HUES48 (cell line): ENCODE measurements around the gene PFDN4.

Source experiments
- H3K27ac ChIP-seq: one replicate; pipeline ENCODE4 v1.7.0; 2013; ENCODE audit warnings: low read depth, low read length, inconsistent platforms
- H3K27me3 ChIP-seq: 2 replicates; pipeline ENCODE4 v1.6.1; 2013; ENCODE audit warnings: mild to moderate bottlenecking, low read length; ENCODE audit not compliant: control insufficient read depth, insufficient read depth
- H3K36me3 ChIP-seq: 2 replicates; pipeline ENCODE4 v1.6.1; 2013; ENCODE audit warnings: low read length; ENCODE audit not compliant: control insufficient read depth, insufficient read depth
- H3K4me1 ChIP-seq: 2 replicates; pipeline ENCODE4 v1.6.1; 2013; ENCODE audit warnings: mild to moderate bottlenecking, low read length; ENCODE audit not compliant: control insufficient read depth, insufficient read depth
- H3K4me3 ChIP-seq: 2 replicates; pipeline ENCODE4 v1.5.1; 2013; ENCODE audit warnings: mild to moderate bottlenecking, low read depth, low read length
- H3K9ac ChIP-seq: 2 replicates; pipeline ENCODE4 v1.6.1; 2013; ENCODE audit warnings: mild to moderate bottlenecking, low read depth, low read length, moderate library complexity
- H3K9me3 ChIP-seq: 2 replicates; pipeline ENCODE4 v1.6.1; 2013; ENCODE audit warnings: low read length; ENCODE audit not compliant: control insufficient read depth, insufficient read depth

The PFDN4 gene

GRCh38 chr20:54166987-54167662 is 40.8 kb upstream of the PFDN4 start:
- H3K9me3 ChIP-seq = no peaks in the 10 kb centered on the region
- H3K9ac ChIP-seq = no peak overlapping the region
- H3K27me3 ChIP-seq = peaks cover 26% of the 10 kb centered on the region
- H3K27ac ChIP-seq = no peak overlapping the region
- no peaks in the 10 kb centered on the region for H3K4me1 ChIP-seq
- no peak overlapping the region for H3K4me3 ChIP-seq
- no peaks in the 10 kb centered on the region for H3K36me3 ChIP-seq

- H3K36me3 ChIP-seq = no peaks in the 10 kb centered on the region
- H3K9me3 ChIP-seq = no peaks in the 10 kb centered on the region
- H3K27ac ChIP-seq = no peak overlapping the region
- peaks cover 4% of the 10 kb centered on the region; the same call in 1 of the 2 replicates for H3K4me1 ChIP-seq
- H3K9ac ChIP-seq = no peak overlapping the region
- peaks cover 37% of the 10 kb centered on the region for H3K27me3 ChIP-seq
- H3K4me3 ChIP-seq = no peak overlapping the region
These were observed 39.7 kb upstream of the PFDN4 start for GRCh38 chr20:54167909-54168872.

GRCh38 chr20:54168961-54169862 is 38.7 kb upstream of the PFDN4 start:
- Histone ChIP-seq H3K27me3 (peaks cover 47% of the 10 kb centered on the region), H3K27ac (no peak overlapping the region), H3K9ac (no peak overlapping the region), H3K4me3 (no peak overlapping the region), H3K36me3 (no peaks in the 10 kb centered on the region), H3K9me3 (no peaks in the 10 kb centered on the region), H3K4me1 (peaks cover 4% of the 10 kb centered on the region)

- no peak overlapping the region for H3K9ac ChIP-seq
- no peaks in the 10 kb centered on the region for H3K9me3 ChIP-seq
- H3K36me3 ChIP-seq = no peaks in the 10 kb centered on the region
- H3K4me3 ChIP-seq = no peak overlapping the region
- peaks cover 12% of the 10 kb centered on the region for H3K4me1 ChIP-seq
- H3K27ac ChIP-seq = no peak overlapping the region
- peaks cover 55% of the 10 kb centered on the region for H3K27me3 ChIP-seq
These were observed 37.8 kb upstream of the PFDN4 start for GRCh38 chr20:54170026-54170471.

GRCh38 chr20:54170963-54171362 is 36.9 kb upstream of the PFDN4 start:
- Histone ChIP-seq H3K4me1 (peaks cover 16% of the 10 kb centered on the region), H3K9ac (no peak overlapping the region), H3K9me3 (no peaks in the 10 kb centered on the region), H3K36me3 (no peaks in the 10 kb centered on the region), H3K4me3 (no peak overlapping the region), H3K27ac (no peak overlapping the region), H3K27me3 (peaks cover 64% of the 10 kb centered on the region)

DNA sequence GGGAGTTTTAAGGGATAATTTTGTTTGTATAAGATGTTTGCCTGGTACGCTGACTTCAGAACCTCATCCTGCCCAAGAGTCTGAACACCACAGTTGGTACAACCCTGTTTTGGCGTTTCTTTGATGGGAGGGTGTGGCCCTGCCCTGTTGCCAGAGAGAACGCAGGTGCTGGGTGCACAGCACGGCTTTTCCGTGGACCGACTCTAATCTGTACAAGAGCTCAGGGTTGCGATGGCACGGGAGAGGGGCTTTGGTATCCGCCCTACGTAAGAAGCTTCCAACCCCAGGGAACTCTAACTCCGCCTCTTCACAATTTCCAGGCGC is 35.4 kb upstream of the PFDN4 start:
- Histone ChIP-seq H3K4me3 (peak overlapping the region; percentile 48), H3K9ac (no peak overlapping the region), H3K9me3 (no peaks in the 10 kb centered on the region), H3K36me3 (no peaks in the 10 kb centered on the region), H3K27ac (no peak overlapping the region), H3K27me3 (peaks cover 64% of the 10 kb centered on the region), H3K4me1 (peaks cover 16% of the 10 kb centered on the region)

DNA sequence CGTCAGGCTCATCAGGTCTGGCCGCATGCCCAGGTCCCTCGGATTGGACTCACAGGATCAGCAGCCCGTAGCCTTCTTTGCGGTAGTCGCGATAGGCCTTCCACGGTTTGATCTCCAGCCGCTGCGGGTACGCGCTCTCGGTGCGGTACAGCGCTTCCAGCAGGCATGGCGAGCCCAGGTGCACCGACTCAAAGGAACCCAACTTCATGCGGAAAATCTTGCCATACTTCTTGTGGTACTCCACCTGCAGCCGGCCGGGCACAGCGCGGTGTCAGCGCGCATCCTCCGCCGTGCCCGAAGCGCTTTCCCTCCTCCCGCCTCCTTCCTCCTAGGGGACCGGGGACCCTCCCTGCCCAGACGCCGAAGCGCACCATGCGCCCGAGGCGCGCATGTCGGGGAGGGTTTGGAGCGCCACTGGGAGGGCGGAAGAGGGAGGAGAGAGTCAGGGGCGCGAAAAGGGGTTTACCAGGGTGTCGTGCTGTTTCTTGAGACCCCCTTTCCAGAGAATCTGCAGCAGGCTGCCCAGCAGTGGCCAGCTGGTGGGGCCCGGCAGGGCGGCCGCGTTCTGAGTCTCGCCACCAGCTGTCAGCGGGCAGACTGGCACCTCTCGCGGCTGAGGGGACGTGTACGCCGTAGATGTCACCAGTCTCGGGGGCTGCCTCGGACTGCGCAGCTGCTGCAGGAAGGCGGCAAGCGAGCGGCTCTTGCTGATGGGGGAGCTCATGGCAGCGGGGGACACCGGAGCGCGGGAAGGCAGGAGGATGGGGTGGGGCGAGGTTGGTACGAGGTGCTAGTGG is 34.8 kb upstream of the PFDN4 start:
- no peaks in the 10 kb centered on the region for H3K9me3 ChIP-seq
- peaks cover 61% of the 10 kb centered on the region for H3K27me3 ChIP-seq
- H3K36me3 ChIP-seq = no peaks in the 10 kb centered on the region
- H3K27ac ChIP-seq = no peak overlapping the region
- H3K9ac ChIP-seq = no peak overlapping the region
- H3K4me3 ChIP-seq = peak overlapping the region; percentile 48
- H3K4me1 ChIP-seq = peaks cover 16% of the 10 kb centered on the region

GRCh38 chr20:54173653-54174456 is 34.0 kb upstream of the PFDN4 start, which contains the start of gene CYP24A1:
CYP24A1 (minus strand) TSS chr20:54173986; CDS start chr20:54173579, 407 bp downstream.
- H3K4me3 ChIP-seq = peak within 1 kb of the TSS; percentile 48
- H3K27me3 ChIP-seq = peaks cover 58% of the 10 kb centered on the region
- H3K9ac ChIP-seq = no peak within 1 kb of the TSS
- H3K4me1 ChIP-seq = peaks cover 16% of the 10 kb centered on the region
- H3K27ac ChIP-seq = no peak within 1 kb of the TSS
- H3K9me3 ChIP-seq = no peaks in the 10 kb centered on the region
- no peaks in the 10 kb centered on the region for H3K36me3 ChIP-seq

DNA sequence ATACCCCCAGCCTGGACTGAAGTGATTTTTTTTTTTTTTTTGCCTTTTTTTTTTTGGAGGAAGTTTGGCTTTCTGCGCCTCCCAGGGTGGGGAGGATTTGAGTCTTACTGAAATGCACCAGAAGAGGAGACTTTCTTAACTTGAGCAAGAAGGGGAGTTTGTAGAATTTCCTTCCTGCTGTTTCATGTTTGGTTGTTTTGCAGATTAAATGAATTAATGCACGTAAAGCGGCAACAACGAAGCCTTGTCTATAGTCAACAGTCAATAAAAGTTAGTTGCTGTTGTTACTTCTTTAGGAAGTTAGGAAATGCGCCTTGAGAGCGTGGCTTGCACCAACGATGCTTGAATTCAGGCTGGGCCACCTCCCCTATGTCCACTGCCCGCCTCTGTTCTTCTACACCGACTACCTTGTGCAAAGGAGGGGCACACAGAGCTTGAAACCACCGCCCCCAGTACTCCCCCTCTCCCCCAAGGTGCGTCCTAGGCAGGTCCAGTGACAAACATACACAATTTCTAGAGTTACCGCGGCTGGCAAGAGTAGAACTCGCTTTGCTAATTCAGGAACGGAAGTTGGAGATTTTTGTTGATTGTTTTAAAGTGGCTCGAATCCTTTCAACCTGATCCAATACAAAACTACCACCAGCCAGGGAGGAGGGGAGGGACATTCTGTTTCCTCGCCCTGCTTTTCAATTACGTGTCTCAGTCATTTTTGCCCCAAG is 33.3 kb upstream of the PFDN4 start:
- no peaks in the 10 kb centered on the region for H3K9me3 ChIP-seq
- no peaks in the 10 kb centered on the region for H3K36me3 ChIP-seq
- peaks cover 58% of the 10 kb centered on the region for H3K27me3 ChIP-seq
- no peak overlapping the region for H3K27ac ChIP-seq
- H3K9ac ChIP-seq = no peak overlapping the region
- peaks cover 16% of the 10 kb centered on the region for H3K4me1 ChIP-seq
- peak overlapping the region; percentile 48 for H3K4me3 ChIP-seq
